ENCODE data around the gene SP7. TPM values are rescaled to one million over a fixed set of nuclear protein-coding genes. Genes with fewer than 3 reads are reported as not detected.

Gene SP7
- total and polyA plus RNA-seq, 10 of the 15 experiments (the other 5 are each of a cell fraction or from before 2014, with no cell fraction given): 0.05 to 0.11 TPM; not detected in 8

- TF ChIP-seq NKRF (conservative IDR thresholded peaks at IDR 0.05): peak; percentile 93
- no peak for TF ChIP-seq USF2 (IDR thresholded peaks at IDR 0.05; ENCODE audit: borderline replicate concordance, low read depth, low read length)
- TF ChIP-seq JUNB (IDR thresholded peaks at IDR 0.05): no peak
- TF ChIP-seq RCOR1 (conservative IDR thresholded peaks at IDR 0.05; ENCODE audit: low read depth, low read length): no peak
- no peak for TF ChIP-seq NR2F1 (conservative IDR thresholded peaks at IDR 0.05)
- peak; percentile 14; the same call in 1 of the 2 replicates for TF ChIP-seq CHD2 (IDR thresholded peaks at IDR 0.05; ENCODE audit: borderline replicate concordance, low read depth, low read length)
- TF ChIP-seq ZNF384 (IDR thresholded peaks at IDR 0.05; ENCODE audit: borderline replicate concordance, low read depth, low read length): no peak
- TF ChIP-seq KLF5 (IDR thresholded peaks at IDR 0.05; ENCODE audit: partially characterized antibody): peak; percentile 78
- peak; percentile 99 for TF ChIP-seq NR2C1 (IDR thresholded peaks at IDR 0.05)
- peak; percentile 96 for TF ChIP-seq BMI1 (IDR thresholded peaks at IDR 0.05; ENCODE audit: borderline replicate concordance)
- no peak for TF ChIP-seq RELA (IDR thresholded peaks at IDR 0.05; ENCODE audit: borderline replicate concordance, partially characterized antibody)
- peak; percentile 56; the same call in 1 of the 2 replicates for TF ChIP-seq SREBF2 (IDR thresholded peaks at IDR 0.05; ENCODE audit: low read length)
- TF ChIP-seq ATF7 (IDR thresholded peaks at IDR 0.05; ENCODE audit: low read depth): peak; percentile 68; the same call in 1 of the 2 replicates
- no peak for TF ChIP-seq YBX1 (IDR thresholded peaks at IDR 0.05)
- 0 out of 2 replicates have a peak, but pooled peaks have one; percentile 33 for TF ChIP-seq ZBED1 (IDR thresholded peaks at IDR 0.05; ENCODE audit: borderline replicate concordance)
- TF ChIP-seq NFIC (IDR thresholded peaks at IDR 0.05; ENCODE audit: low read depth, low read length): no peak
- TF ChIP-seq, protein P1, sequence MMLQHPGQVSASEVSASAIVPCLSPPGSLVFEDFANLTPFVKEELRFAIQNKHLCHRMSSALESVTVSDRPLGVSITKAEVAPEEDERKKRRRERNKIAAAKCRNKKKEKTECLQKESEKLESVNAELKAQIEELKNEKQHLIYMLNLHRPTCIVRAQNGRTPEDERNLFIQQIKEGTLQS (IDR thresholded peaks at IDR 0.05; ENCODE audit: borderline replicate concordance, extremely low read depth, low read depth, low read length): no peak
- TF ChIP-seq ZBTB11 (CRISPR knock-in tag; IDR thresholded peaks at IDR 0.05): peak; percentile 39; the same call in 1 of the 2 replicates
- TF ChIP-seq RAD21 (IDR thresholded peaks at IDR 0.05; ENCODE audit: insufficient read depth, low read depth, low read length): no peak
- TF ChIP-seq, protein P2, sequence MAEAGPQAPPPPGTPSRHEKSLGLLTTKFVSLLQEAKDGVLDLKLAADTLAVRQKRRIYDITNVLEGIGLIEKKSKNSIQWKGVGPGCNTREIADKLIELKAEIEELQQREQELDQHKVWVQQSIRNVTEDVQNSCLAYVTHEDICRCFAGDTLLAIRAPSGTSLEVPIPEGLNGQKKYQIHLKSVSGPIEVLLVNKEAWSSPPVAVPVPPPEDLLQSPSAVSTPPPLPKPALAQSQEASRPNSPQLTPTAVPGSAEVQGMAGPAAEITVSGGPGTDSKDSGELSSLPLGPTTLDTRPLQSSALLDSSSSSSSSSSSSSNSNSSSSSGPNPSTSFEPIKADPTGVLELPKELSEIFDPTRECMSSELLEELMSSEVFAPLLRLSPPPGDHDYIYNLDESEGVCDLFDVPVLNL (IDR thresholded peaks at IDR 0.05; ENCODE audit: low read depth, low read length): no peak
- peak; percentile 33; the same call in 1 of the 2 replicates for TF ChIP-seq NRF1 (conservative IDR thresholded peaks at IDR 0.05; ENCODE audit: low read depth, low read length)
- no peak for TF ChIP-seq NFYB (IDR thresholded peaks at IDR 0.05; ENCODE audit: insufficient read depth, low read depth, low read length)
- peak; percentile 69; the same call in 1 of the 2 replicates for TF ChIP-seq SMAD5 (IDR thresholded peaks at IDR 0.05; ENCODE audit: low read depth)
Measured at GRCh38 chr12:53299454-53300180, 36.5 kb downstream of the SP7 start, which contains the start of gene MYG1 (continued).
